ENCODE data around the gene BAHD1.

DNA sequence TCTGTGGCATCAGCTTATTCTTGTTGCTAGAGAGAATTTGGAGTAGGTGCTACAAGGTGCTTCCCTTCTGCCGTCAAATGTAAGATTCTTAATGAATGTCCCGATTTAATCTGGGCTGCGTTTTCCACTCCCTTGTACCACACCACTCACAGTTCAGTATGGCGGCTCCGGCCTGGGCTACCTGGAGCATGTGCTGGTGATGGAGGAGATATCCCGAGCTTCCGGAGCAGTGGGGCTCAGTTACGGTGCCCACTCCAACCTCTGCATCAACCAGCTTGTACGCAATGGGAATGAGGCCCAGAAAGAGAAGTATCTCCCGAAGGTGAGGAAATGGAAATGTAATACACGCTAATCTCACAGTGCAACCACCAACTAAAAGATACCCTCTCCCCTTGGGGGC is 30.3 kb upstream of the BAHD1 start:
- TF ChIP-seq, protein P1, sequence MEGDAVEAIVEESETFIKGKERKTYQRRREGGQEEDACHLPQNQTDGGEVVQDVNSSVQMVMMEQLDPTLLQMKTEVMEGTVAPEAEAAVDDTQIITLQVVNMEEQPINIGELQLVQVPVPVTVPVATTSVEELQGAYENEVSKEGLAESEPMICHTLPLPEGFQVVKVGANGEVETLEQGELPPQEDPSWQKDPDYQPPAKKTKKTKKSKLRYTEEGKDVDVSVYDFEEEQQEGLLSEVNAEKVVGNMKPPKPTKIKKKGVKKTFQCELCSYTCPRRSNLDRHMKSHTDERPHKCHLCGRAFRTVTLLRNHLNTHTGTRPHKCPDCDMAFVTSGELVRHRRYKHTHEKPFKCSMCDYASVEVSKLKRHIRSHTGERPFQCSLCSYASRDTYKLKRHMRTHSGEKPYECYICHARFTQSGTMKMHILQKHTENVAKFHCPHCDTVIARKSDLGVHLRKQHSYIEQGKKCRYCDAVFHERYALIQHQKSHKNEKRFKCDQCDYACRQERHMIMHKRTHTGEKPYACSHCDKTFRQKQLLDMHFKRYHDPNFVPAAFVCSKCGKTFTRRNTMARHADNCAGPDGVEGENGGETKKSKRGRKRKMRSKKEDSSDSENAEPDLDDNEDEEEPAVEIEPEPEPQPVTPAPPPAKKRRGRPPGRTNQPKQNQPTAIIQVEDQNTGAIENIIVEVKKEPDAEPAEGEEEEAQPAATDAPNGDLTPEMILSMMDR (conservative IDR thresholded peaks at IDR 0.05; ENCODE audit: low read depth in 2 of 2) = no peak
- TF ChIP-seq CREB1 (CRISPR knock-in tag; IDR thresholded peaks at IDR 0.05; ENCODE audit: low read depth) (no peak), NANOG (IDR thresholded peaks at IDR 0.05; ENCODE audit: borderline replicate concordance) (no peak)

Data from GM23338 (cell line).